ENCODE measurements around the gene PRKD1. TPM values are rescaled to one million over a fixed set of nuclear protein-coding genes. Genes with fewer than 3 reads are reported as not detected.

PRKD1 gene
- total RNA-seq, 2 donors from 2014 or later: 12.0 to 12.6 TPM

DNA sequence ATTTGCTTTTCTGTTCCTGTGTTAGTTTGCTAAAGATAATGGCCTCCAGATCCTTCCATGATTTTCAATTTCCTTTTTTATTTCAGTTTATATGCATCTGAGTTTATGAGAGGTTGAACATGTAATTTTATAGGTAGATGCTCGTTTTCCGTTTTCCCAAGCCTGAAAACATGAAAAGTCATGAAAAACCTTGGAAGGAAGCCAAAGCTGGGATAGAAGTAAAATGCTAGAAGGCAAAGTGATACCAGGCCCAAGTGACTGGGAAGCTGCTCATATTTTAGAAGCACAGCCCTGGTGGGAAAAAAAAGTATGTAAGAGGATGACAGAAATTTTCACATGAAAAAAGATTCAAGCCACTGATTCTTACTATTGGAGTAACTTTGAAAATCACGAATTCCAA is 290.8 kb downstream of the PRKD1 start:
- WGBS, 2 experiments (ENCODE audit: insufficient coverage in 1 of 2, insufficient read length in 1 of 2): 73 to 77% methylated on average over 2 to 3 of the region's 3 CpGs
- Histone ChIP-seq H3K9me3 (ENCODE audit: control insufficient read depth, low read length) (no peaks in the 10 kb centered on the region), H3K4me1 (ENCODE audit: control insufficient read depth, insufficient read depth, low read length) (no peaks in the 10 kb centered on the region), H3K27ac (ENCODE audit: low read depth, low read length) (no peak overlapping the region), H3K27me3 (ENCODE audit: control insufficient read depth, insufficient read depth, low read length, poor library complexity, severe bottlenecking) (no peaks in the 10 kb centered on the region), H3K4me3 (ENCODE audit: low read length) (no peak overlapping the region), H3K9ac (ENCODE audit: extremely low read depth, low read length, poor library complexity, severe bottlenecking) (no peak overlapping the region), H3K36me3 (ENCODE audit: control insufficient read depth, insufficient read depth, low read length) (no peaks in the 10 kb centered on the region)
- DNase-seq: no peak
- no peak for TF ChIP-seq CTCF (conservative IDR thresholded peaks at IDR 0.05)
- H3K27ac Mint-ChIP-seq: no peak overlapping the region
- H3K4me3 Mint-ChIP-seq: no peak overlapping the region
- no peaks in the 10 kb centered on the region for H3K9me3 Mint-ChIP-seq
- no peaks in the 10 kb centered on the region for H3K27me3 Mint-ChIP-seq (ENCODE audit: insufficient read depth)
- H3K36me3 Mint-ChIP-seq (ENCODE audit: low read depth): peaks cover 1% of the 10 kb centered on the region
- H3K4me1 Mint-ChIP-seq: no peaks in the 10 kb centered on the region

GRCh38 chr14:29630566-29631160 is 297.0 kb downstream of the PRKD1 start:
- no peaks in the 10 kb centered on the region for H3K4me1 ChIP-seq (ENCODE audit: control insufficient read depth, insufficient read depth, low read length)
- DNase-seq: no peak
- no peaks in the 10 kb centered on the region for H3K27me3 Mint-ChIP-seq (ENCODE audit: insufficient read depth)
- H3K36me3 Mint-ChIP-seq (ENCODE audit: low read depth): no peaks in the 10 kb centered on the region
- no peaks in the 10 kb centered on the region for H3K36me3 ChIP-seq (ENCODE audit: control insufficient read depth, insufficient read depth, low read length)
- no peak overlapping the region for H3K4me3 ChIP-seq (ENCODE audit: low read length)
- 80 to 92% methylated on average over 1 to 5 of the region's 5 CpGs for WGBS, 2 experiments (ENCODE audit: insufficient coverage in 1 of 2, insufficient read length in 1 of 2)
- H3K9me3 ChIP-seq (ENCODE audit: control insufficient read depth, low read length): no peaks in the 10 kb centered on the region
- H3K27ac Mint-ChIP-seq: no peak overlapping the region
- no peak for TF ChIP-seq CTCF (conservative IDR thresholded peaks at IDR 0.05)
- no peak overlapping the region for H3K9ac ChIP-seq (ENCODE audit: extremely low read depth, low read length, poor library complexity, severe bottlenecking)
- no peak overlapping the region for H3K4me3 Mint-ChIP-seq
- no peak overlapping the region for H3K27ac ChIP-seq (ENCODE audit: low read depth, low read length)
- no peaks in the 10 kb centered on the region for H3K27me3 ChIP-seq (ENCODE audit: control insufficient read depth, insufficient read depth, low read length, poor library complexity, severe bottlenecking)
- no peaks in the 10 kb centered on the region for H3K9me3 Mint-ChIP-seq
- H3K4me1 Mint-ChIP-seq: no peaks in the 10 kb centered on the region

DNA sequence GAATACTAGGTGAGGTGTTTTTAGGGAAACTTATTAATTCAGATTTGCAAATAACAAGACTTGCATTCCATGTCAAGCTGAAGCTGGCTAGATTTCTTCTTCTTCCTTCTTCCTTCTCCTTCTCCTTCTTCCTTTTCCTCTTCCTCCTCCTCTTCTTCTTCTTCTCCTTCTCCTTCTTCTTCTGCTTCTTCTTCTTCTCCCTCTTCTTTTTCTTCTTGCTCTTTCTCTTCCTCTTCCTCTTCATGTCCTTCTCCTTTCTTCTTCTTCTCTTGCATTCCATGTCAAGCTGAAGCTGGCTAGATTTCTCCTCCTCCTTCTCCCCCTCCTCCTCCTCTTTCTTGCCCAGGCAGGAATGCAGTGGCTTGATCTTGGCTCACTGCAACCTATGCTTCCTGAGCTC is 297.8 kb downstream of the PRKD1 start:
- Histone ChIP-seq H3K4me1 (ENCODE audit: control insufficient read depth, insufficient read depth, low read length) (no peaks in the 10 kb centered on the region), H3K27ac (ENCODE audit: low read depth, low read length) (no peak overlapping the region), H3K9ac (ENCODE audit: extremely low read depth, low read length, poor library complexity, severe bottlenecking) (no peak overlapping the region), H3K4me3 (ENCODE audit: low read length) (no peak overlapping the region), H3K36me3 (ENCODE audit: control insufficient read depth, insufficient read depth, low read length) (no peaks in the 10 kb centered on the region), H3K9me3 (ENCODE audit: control insufficient read depth, low read length) (no peaks in the 10 kb centered on the region), H3K27me3 (ENCODE audit: control insufficient read depth, insufficient read depth, low read length, poor library complexity, severe bottlenecking) (no peaks in the 10 kb centered on the region)
- no peaks in the 10 kb centered on the region for H3K36me3 Mint-ChIP-seq (ENCODE audit: low read depth)
- H3K4me1 Mint-ChIP-seq: no peaks in the 10 kb centered on the region
- H3K4me3 Mint-ChIP-seq: no peak overlapping the region
- no peak overlapping the region for H3K27ac Mint-ChIP-seq
- no peak for DNase-seq
- H3K27me3 Mint-ChIP-seq (ENCODE audit: insufficient read depth): no peaks in the 10 kb centered on the region
- no peak for TF ChIP-seq CTCF (conservative IDR thresholded peaks at IDR 0.05)
- H3K9me3 Mint-ChIP-seq: no peaks in the 10 kb centered on the region
